Endothelial cell of umbilical vein (primary cell): ENCODE data around the gene TAB3.

ENCODE experiments used
- EZH2 ChIP-seq: IDR thresholded peaks from 2 replicates; pipeline ENCODE4 v1.6.1; 2012; ENCODE audit warnings: borderline replicate concordance, low read depth, mild to moderate bottlenecking, moderate library complexity, low read length, inconsistent platforms; ENCODE audit not compliant: severe bottlenecking
- GATA2 ChIP-seq: IDR thresholded peaks from 2 replicates; pipeline ENCODE4 v1.7.0; 2011; ENCODE audit warnings: low read depth, mild to moderate bottlenecking, moderate library complexity, mixed read lengths, low read length; ENCODE audit not compliant: insufficient read length, insufficient read depth
- JUN ChIP-seq: IDR thresholded peaks from 2 replicates; pipeline ENCODE4 v1.6.1; 2011; ENCODE audit warnings: borderline replicate concordance, low read depth; ENCODE audit not compliant: insufficient read length, insufficient read depth
- MYC ChIP-seq: IDR thresholded peaks from one replicate; pipeline ENCODE4 v1.6.1; 2011; ENCODE audit warnings: mild to moderate bottlenecking, low read depth, low read length
- POLR2A ChIP-seq: IDR thresholded peaks from 2 replicates; pipeline ENCODE4 v1.6.1; 2012; ENCODE audit warnings: low read depth, mild to moderate bottlenecking, control low read depth, low read length
- POLR2AphosphoS5 ChIP-seq: IDR thresholded peaks from 2 replicates; pipeline ENCODE4 v1.6.1; 2012; ENCODE audit warnings: low read depth, mild to moderate bottlenecking, control low read depth, low read length, moderate library complexity; ENCODE audit not compliant: insufficient read depth
- TF ChIP-seq, protein P1 (sequence below), 2 donors: IDR thresholded peaks; 1 replicate in 1 of 2; 2 replicates in 1 of 2; pipeline ENCODE4 v1.5.1; 2011; ENCODE audit warnings: low read length in 2 of 2, mild to moderate bottlenecking in 2 of 2, moderate library complexity in 2 of 2, control low read depth in 1 of 2, inconsistent platforms in 1 of 2, low read depth in 1 of 2; ENCODE audit not compliant: insufficient read depth in 1 of 2; ENCODE audit errors: extremely low read depth in 1 of 2
- TF ChIP-seq, protein P2 (sequence below): IDR thresholded peaks from 2 replicates; pipeline ENCODE4 v1.6.1; 2011; ENCODE audit not compliant: insufficient read depth, insufficient read length

DNA sequence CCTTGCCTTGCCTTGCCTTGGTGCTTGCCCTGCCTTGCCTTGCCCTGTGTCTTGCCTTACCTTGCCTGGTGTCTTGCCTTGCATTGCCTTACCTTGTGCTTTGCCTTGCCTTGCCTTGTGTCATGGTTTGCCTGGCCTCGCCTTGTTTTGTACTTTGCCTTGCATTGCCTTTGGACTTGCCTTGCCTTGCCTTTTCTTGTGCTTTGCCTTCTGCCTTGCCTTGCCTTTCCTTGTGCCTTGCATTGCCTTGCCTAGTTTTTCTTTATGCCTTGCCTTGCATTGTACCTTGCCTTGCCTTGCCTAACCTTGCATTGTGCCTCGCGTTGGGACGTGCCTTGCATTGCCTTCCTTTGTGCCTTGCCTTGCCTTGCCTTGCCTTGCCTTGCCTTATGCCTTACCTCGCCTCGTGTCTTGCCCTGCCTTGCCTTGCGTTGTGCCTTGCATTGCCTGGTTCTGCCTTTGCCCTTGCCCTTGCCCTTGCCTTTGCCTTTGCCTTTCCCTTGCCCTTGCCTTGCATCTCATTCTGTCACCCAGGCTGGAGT lies 82.8 kb downstream of the TAB3 start:
- TF ChIP-seq, protein P1, sequence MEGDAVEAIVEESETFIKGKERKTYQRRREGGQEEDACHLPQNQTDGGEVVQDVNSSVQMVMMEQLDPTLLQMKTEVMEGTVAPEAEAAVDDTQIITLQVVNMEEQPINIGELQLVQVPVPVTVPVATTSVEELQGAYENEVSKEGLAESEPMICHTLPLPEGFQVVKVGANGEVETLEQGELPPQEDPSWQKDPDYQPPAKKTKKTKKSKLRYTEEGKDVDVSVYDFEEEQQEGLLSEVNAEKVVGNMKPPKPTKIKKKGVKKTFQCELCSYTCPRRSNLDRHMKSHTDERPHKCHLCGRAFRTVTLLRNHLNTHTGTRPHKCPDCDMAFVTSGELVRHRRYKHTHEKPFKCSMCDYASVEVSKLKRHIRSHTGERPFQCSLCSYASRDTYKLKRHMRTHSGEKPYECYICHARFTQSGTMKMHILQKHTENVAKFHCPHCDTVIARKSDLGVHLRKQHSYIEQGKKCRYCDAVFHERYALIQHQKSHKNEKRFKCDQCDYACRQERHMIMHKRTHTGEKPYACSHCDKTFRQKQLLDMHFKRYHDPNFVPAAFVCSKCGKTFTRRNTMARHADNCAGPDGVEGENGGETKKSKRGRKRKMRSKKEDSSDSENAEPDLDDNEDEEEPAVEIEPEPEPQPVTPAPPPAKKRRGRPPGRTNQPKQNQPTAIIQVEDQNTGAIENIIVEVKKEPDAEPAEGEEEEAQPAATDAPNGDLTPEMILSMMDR (IDR thresholded peaks at IDR 0.05; ENCODE audit: extremely low read depth in 1 of 2, insufficient read depth in 1 of 2, low read depth in 1 of 2, low read length in 2 of 2) = no peak
- TF ChIP-seq, protein P2, sequence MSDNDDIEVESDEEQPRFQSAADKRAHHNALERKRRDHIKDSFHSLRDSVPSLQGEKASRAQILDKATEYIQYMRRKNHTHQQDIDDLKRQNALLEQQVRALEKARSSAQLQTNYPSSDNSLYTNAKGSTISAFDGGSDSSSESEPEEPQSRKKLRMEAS = no peak
- TF ChIP-seq POLR2A (no peak), MYC (no peak), POLR2AphosphoS5 (no peak), EZH2 (no peak), GATA2 (no peak), JUN (no peak)
